Measurements from ENCODE around the gene IRF4.

Gene IRF4

DNA sequence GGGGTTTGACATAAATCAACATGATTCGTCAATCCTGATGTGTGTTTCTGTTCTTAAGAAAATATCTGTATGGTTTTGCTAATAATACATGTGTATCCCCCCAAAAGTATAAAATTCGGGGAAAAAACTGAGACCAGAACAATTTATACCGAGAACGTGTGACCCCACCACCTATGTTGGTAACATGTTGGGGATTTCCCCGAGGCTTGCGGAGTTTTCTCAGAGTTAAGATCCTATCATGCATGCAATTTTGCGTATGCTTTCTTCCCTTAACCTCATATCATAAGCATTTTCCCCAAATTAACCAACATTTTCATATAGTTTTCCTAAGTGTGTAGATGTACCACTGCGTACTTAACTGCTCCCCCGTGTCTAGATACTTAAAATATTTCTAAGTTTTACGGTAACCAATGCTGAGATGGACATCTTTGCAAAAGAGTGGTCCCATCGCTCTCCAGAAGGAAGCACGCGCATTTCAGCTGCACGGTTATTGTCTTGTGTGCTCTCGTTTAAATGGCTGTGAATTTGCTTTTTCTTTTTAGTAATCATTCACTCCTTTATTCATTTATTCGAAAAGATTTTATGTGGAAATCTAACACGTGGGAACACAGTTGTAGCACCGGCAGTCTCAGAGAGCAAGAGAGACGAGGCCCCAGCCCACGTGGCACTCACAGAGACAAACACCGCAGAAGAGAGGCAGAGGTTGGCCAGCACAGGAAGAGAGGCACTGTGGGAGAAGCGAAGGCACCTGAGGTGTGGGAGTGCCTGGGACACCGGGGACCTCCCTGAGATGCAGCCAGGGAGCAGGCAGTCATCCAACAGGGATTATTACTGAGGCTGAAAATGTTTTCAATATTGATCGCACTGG, 13.2 kb upstream of the IRF4 start:
- in situ Hi-C loops (cut with MboI; ENCODE audit: low pct_unique_long_range_greater_than_20kb, low sequenced_read_pairs, unreplicated experiment), result no loop called here
- peak; percentile 88 for DNase-seq (ENCODE audit: low spot score)
- TF ChIP-seq, protein P1, sequence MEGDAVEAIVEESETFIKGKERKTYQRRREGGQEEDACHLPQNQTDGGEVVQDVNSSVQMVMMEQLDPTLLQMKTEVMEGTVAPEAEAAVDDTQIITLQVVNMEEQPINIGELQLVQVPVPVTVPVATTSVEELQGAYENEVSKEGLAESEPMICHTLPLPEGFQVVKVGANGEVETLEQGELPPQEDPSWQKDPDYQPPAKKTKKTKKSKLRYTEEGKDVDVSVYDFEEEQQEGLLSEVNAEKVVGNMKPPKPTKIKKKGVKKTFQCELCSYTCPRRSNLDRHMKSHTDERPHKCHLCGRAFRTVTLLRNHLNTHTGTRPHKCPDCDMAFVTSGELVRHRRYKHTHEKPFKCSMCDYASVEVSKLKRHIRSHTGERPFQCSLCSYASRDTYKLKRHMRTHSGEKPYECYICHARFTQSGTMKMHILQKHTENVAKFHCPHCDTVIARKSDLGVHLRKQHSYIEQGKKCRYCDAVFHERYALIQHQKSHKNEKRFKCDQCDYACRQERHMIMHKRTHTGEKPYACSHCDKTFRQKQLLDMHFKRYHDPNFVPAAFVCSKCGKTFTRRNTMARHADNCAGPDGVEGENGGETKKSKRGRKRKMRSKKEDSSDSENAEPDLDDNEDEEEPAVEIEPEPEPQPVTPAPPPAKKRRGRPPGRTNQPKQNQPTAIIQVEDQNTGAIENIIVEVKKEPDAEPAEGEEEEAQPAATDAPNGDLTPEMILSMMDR (IDR thresholded peaks at IDR 0.05; ENCODE audit: extremely low read depth, insufficient read depth, missing control alignments), result no peak

DNA sequence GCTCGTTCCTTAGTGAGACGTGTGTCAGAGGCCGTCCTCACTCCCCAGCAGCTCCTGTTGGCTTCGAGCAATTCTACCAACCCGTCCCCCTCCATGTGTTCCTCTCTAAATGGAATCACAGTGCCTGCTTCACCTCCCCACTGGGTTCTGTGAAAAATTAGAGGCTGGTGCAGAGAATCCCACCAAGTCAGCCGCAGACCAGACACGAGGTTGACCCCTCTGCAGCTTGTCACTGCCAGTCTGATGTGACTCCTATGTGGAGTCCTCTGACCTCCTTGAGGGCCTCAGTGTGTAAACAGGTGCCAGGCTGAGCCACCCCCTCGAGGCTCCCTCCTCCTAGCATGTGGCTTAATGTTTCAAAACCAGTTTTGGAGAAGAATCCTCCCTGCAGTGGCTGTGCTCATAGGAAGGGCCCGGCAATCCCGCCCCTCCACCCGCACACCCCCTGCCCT, 12.6 kb upstream of the IRF4 start:
- TF ChIP-seq, protein P1 (IDR thresholded peaks at IDR 0.05; ENCODE audit: extremely low read depth, insufficient read depth, missing control alignments), result no peak

DNA sequence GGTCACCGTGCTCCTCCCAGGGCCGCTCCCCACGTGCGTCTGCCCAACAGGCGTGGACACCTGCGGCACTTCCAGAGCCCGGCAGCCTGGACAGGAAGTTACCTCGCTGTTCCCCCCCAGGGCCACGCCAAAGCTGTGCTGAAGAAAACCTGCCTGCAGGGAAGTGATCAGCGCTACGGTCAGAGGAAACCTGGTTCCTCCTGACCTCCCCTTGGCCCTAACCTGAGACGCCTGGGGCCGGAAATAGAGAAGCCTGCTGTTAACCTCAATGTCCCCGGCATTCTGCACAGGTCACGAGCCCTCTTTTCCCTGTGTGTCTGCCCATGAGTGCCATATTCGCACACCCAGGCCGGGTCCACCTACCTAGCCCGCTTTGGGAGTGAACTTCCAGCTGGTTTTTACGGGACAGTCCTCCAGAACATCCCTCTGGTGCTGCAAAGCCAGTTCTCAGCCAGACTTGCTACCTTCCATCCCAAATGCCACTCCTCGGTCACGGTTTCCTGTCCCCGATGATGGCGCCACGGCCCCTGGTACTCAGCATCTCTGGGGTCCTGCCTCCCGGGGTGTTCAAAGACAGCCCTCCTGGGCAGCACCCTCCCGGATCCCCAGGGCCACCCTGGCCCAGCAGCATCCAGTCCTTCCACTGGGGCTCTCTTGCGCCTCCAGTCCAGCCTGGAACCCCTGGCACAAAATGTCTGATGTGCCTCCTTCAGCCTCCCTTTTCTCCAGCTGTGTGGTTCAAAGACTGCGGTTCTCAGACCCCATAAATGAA, 12.0 kb upstream of the IRF4 start:
- DNase-seq (ENCODE audit: low spot score), result peak; percentile 62
- in situ Hi-C loops (cut with MboI; ENCODE audit: low pct_unique_long_range_greater_than_20kb, low sequenced_read_pairs, unreplicated experiment), result no loop called here
- TF ChIP-seq, protein P1 (IDR thresholded peaks at IDR 0.05; ENCODE audit: extremely low read depth, insufficient read depth, missing control alignments), result no peak

More for the DNA sequence above, 12.6 kb upstream of the IRF4 start:
- no peak for DNase-seq (ENCODE audit: low spot score)
- in situ Hi-C loops (cut with MboI; ENCODE audit: low pct_unique_long_range_greater_than_20kb, low sequenced_read_pairs, unreplicated experiment), result no loop called here

DNA sequence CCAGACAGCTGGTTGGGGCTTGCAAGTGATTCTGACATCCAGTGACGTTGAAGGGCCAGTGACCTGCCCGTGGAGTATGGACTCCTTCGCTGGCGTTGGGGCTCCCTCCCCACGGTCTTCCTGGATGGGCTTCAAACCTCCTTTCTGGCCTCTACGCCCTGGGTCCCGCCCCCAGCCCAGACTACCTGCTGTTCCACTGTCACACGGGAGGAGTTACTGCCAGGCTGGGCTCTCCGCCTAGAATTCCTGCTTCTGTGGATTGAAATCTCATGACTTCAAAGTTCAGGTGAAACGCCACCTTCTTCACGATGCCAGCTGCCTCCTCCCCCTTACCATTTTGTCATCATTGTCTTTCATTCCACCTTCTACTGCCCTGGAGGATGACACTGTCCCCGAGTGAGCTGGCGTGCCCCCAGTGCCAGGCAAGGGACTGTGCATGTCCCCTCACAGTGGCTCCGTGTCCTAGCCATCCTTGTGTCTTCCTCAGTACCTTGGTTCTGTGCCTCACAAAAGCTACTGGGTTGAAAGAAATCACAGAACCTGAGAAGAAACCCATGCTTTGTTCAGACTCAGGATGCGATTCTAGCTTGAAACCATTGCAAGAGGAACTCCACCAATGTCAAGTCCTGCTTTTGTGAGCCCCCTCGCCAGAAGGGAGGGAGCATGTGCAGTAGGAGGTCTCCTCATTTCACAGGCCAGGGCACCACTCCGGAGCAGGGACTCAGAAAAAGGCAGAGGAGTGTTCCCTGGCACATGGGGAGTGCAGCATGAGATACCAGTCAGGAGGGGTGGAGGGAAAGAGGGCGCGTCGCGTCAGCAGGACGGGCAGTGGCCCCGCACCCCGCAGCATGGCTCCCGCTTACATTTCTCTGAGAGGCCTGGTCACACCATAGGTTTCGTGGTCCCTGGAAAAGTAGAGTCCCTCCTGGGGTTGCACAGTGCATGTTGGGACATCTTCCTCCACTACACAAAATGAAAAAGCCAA, 11.0 kb upstream of the IRF4 start:
- in situ Hi-C loops (cut with MboI; ENCODE audit: low pct_unique_long_range_greater_than_20kb, low sequenced_read_pairs, unreplicated experiment), result no loop called here
- TF ChIP-seq, protein P1 (IDR thresholded peaks at IDR 0.05; ENCODE audit: extremely low read depth, insufficient read depth, missing control alignments), result no peak
- no peak for DNase-seq (ENCODE audit: low spot score)

DNA sequence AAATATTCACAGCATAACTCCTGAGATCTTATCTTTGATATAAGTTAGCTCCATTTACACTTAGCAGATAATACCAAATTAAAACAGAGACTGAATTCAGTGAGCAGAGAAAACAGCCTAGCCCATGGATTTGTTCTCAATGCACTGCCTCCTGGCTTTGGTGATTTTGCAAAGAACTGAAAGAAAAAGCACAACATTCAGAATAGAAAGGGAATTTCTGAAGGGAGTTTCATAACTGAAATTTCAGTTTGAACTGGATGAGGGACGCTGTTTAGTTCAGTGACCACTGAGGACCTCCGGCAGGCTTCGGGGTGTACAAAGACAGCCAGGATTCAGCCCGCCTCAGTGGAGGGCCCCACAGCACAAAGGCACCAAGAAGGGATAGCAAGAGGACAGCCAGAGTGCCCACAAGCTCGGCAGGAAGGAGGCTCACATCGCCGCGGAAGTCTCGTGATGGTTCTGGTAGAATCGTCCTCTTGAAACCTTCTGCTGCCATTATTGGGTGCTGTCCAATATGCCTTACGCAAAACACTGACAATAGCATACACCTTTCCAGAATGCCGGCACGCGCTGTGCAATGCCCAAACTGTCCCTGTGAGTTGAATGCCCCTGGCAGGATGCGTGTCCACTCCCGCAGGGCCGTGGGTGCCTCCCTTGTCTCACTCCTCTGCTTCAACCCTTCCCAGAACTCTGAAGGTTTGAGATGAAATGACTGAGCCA, 9.7 kb upstream of the IRF4 start:
- TF ChIP-seq, protein P1 (IDR thresholded peaks at IDR 0.05; ENCODE audit: extremely low read depth, insufficient read depth, missing control alignments), result no peak
- in situ Hi-C loops (cut with MboI; ENCODE audit: low pct_unique_long_range_greater_than_20kb, low sequenced_read_pairs, unreplicated experiment), result no loop called here
- DNase-seq (ENCODE audit: low spot score), result peak; percentile 62

All from GM13977 (cell line).